Neural cell (in vitro differentiated cells): ENCODE measurements around the gene TENM3. TPM values are rescaled to one million over a fixed set of nuclear protein-coding genes. Genes with fewer than 3 reads are reported as not detected.

Source experiments
- H2AFZ ChIP-seq: fragments of 200-600, 300-800 bp; sonication (generic), shearing (Covaris generic); 2 replicates; pipeline ENCODE4 v1.6.0; 2014; ENCODE audit warnings: low read depth, mild to moderate bottlenecking, antibody characterized with exemption, low read length, moderate library complexity
- H3F3A ChIP-seq: fragments of 200-600 bp; shearing (Covaris generic); 2 replicates; pipeline ENCODE4 v1.6.1; 2016; ENCODE audit warnings: mild to moderate bottlenecking, moderate library complexity, mixed read lengths, antibody characterized with exemption, low read length; ENCODE audit not compliant: insufficient read depth, poor library complexity, severe bottlenecking
- H3K27ac ChIP-seq: fragments of 200-600, 300-800 bp; sonication (generic), shearing (Covaris generic); 2 replicates; pipeline ENCODE4 v1.5.1; 2014; ENCODE audit warnings: mild to moderate bottlenecking, low read length, moderate library complexity
- H3K27me3 ChIP-seq: fragments of 300-800, 200-600 bp; sonication (generic), shearing (Covaris generic); 2 replicates; pipeline ENCODE4 v1.6.0; 2014; ENCODE audit warnings: mild to moderate bottlenecking, low read depth, low read length, moderate library complexity; ENCODE audit not compliant: insufficient read depth
- H3K36me3 ChIP-seq: fragments of 300-800, 200-600 bp; sonication (generic), shearing (Covaris generic); 2 replicates; pipeline ENCODE4 v1.5.1; 2014; ENCODE audit warnings: mild to moderate bottlenecking, antibody characterized with exemption, low read length, moderate library complexity; ENCODE audit not compliant: insufficient read depth
- H3K4me2 ChIP-seq: fragments of 300-800, 200-600 bp; sonication (generic), shearing (Covaris generic); 2 replicates; pipeline ENCODE4 v1.6.0; 2014; ENCODE audit warnings: mild to moderate bottlenecking, low read length
- H3K4me3 ChIP-seq: fragments of 300-800, 200-600 bp; sonication (generic), shearing (Covaris generic); 2 replicates; pipeline ENCODE4 v1.5.1; 2014; ENCODE audit warnings: mild to moderate bottlenecking, low read length, moderate library complexity
- H3K79me2 ChIP-seq: fragments of 200-600 bp; shearing (Covaris generic); replicated peaks from 2 replicates; pipeline ENCODE4 v1.6.0; 2014; ENCODE audit warnings: mild to moderate bottlenecking, low read length, moderate library complexity; ENCODE audit not compliant: insufficient read depth
- H3K9ac ChIP-seq: fragments of 300-800, 200-600 bp; sonication (generic), shearing (Covaris generic); 2 replicates; pipeline ENCODE4 v1.6.1; 2016; ENCODE audit warnings: mild to moderate bottlenecking, low read length, mixed read lengths
- H3K9me2 ChIP-seq: fragments of 200-600 bp; shearing (Covaris generic); 2 replicates; pipeline ENCODE4 v1.6.1; 2016; ENCODE audit warnings: mild to moderate bottlenecking, low read length, mixed read lengths; ENCODE audit not compliant: insufficient read depth
- H3K9me3 ChIP-seq: fragments of 200-600, 300-800 bp; sonication (generic), shearing (Covaris generic); 2 replicates; pipeline ENCODE4 v1.6.1; 2016; ENCODE audit warnings: mild to moderate bottlenecking, mixed run types, low read length, moderate library complexity, mixed read lengths
- H4K20me1 ChIP-seq: fragments of 200-600 bp; shearing (Covaris generic); 2 replicates; pipeline ENCODE4 v1.6.1; 2016; ENCODE audit warnings: mild to moderate bottlenecking, mixed run types; ENCODE audit not compliant: insufficient read depth
- EP300 ChIP-seq: fragments of 450-650 bp; conservative IDR thresholded peaks from 2 replicates; pipeline ENCODE4 v1.6.1; 2014; ENCODE audit warnings: antibody characterized with exemption, mild to moderate bottlenecking, moderate library complexity; ENCODE audit not compliant: poor library complexity, severe bottlenecking
- EZH2 ChIP-seq: fragments of 200-600, 300-800 bp; shearing (Covaris generic), sonication (generic); IDR thresholded peaks from 2 replicates; pipeline ENCODE4 v1.6.1; 2014; ENCODE audit warnings: antibody characterized with exemption, low read length, borderline replicate concordance, mild to moderate bottlenecking; ENCODE audit not compliant: insufficient read depth, poor library complexity, severe bottlenecking
- MXI1 ChIP-seq: fragments of 450-650 bp; conservative IDR thresholded peaks from 2 replicates; pipeline ENCODE4 v1.6.1; 2014; ENCODE audit warnings: antibody characterized with exemption, mild to moderate bottlenecking; ENCODE audit not compliant: poor library complexity, severe bottlenecking
- POLR2AphosphoS5 ChIP-seq: IDR thresholded peaks from 2 replicates; pipeline ENCODE4 v1.6.1; 2012
- RAD21 ChIP-seq: fragments of 450-650 bp; conservative IDR thresholded peaks from 2 replicates; pipeline ENCODE4 v1.6.1; 2014; ENCODE audit warnings: antibody characterized with exemption, mild to moderate bottlenecking, moderate library complexity
- SMC3 ChIP-seq: fragments of 450-650 bp; conservative IDR thresholded peaks from 2 replicates; pipeline ENCODE4 v1.6.1; 2014; ENCODE audit warnings: antibody characterized with exemption, mild to moderate bottlenecking, moderate library complexity; ENCODE audit not compliant: poor library complexity
- TAF1 ChIP-seq: IDR thresholded peaks from 2 replicates; pipeline ENCODE4 v1.6.1; 2012; ENCODE audit warnings: low read depth
- polyA plus RNA-seq: library from polyadenylated mRNA; depleted of rRNA; stranded (reverse); fragments of >200 nt; gene quantifications from 2 replicates; pipeline ENCODE4 v1.2.3, GENCODE V29; 2014
- TF ChIP-seq, protein P1 (sequence below): fragments of 450-650 bp; IDR thresholded peaks from 2 replicates; pipeline ENCODE4 v1.5.1; 2014; ENCODE audit warnings: antibody characterized with exemption, mild to moderate bottlenecking, moderate library complexity; ENCODE audit not compliant: poor library complexity, severe bottlenecking
- TF ChIP-seq, protein P2 (sequence below): IDR thresholded peaks from 2 replicates; pipeline ENCODE4 v1.6.1; 2012; ENCODE audit warnings: borderline replicate concordance

The TENM3 gene
- polyA plus RNA-seq, 1 donor from 2014 or later: 7.3 TPM

DNA sequence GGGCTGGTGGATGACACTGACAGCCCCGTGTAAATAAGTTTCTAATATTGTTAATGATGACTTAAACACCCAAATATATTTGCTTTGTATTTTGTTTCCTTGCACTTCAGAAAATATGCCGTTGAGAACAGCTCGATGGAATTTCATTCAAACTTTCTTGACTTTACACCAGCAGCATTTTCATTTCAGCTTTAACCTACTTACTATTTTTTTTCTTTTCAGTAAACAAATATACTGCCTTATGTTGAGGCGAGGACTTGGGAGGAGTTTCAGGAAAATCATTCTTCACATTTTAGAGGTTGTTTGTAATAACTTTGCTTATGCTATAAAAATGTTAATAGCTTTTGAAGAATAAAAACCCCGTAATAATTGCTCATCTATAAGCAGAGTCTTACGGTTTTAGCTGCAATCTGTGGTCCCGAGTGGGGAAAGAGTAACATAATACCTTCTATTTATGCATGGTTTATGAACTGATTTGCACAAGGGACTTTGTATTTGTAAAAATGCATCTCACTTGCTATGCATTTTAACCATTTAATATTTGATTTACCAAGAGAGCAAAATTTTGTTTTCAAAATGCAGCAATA is 14.1 kb upstream of the TENM3 start:
- Histone ChIP-seq H2AFZ (no peak overlapping the region), H3K79me2 (no peaks in the 10 kb centered on the region), H3K9ac (no peak overlapping the region), H3K27ac (no peak overlapping the region), H3K9me2 (no peaks in the 10 kb centered on the region), H3K36me3 (no peaks in the 10 kb centered on the region), H3F3A (no peaks in the 10 kb centered on the region), H3K4me2 (no peak overlapping the region), H4K20me1 (no peaks in the 10 kb centered on the region), H3K4me3 (no peak overlapping the region), H3K9me3 (no peaks in the 10 kb centered on the region), H3K27me3 (no peaks in the 10 kb centered on the region)
- TF ChIP-seq SMC3 (no peak), EZH2 (no peak), POLR2AphosphoS5 (no peak), TAF1 (no peak), RAD21 (no peak), EP300 (no peak), MXI1 (no peak)
- TF ChIP-seq, protein P1, sequence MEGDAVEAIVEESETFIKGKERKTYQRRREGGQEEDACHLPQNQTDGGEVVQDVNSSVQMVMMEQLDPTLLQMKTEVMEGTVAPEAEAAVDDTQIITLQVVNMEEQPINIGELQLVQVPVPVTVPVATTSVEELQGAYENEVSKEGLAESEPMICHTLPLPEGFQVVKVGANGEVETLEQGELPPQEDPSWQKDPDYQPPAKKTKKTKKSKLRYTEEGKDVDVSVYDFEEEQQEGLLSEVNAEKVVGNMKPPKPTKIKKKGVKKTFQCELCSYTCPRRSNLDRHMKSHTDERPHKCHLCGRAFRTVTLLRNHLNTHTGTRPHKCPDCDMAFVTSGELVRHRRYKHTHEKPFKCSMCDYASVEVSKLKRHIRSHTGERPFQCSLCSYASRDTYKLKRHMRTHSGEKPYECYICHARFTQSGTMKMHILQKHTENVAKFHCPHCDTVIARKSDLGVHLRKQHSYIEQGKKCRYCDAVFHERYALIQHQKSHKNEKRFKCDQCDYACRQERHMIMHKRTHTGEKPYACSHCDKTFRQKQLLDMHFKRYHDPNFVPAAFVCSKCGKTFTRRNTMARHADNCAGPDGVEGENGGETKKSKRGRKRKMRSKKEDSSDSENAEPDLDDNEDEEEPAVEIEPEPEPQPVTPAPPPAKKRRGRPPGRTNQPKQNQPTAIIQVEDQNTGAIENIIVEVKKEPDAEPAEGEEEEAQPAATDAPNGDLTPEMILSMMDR: no peak
- TF ChIP-seq, protein P2, sequence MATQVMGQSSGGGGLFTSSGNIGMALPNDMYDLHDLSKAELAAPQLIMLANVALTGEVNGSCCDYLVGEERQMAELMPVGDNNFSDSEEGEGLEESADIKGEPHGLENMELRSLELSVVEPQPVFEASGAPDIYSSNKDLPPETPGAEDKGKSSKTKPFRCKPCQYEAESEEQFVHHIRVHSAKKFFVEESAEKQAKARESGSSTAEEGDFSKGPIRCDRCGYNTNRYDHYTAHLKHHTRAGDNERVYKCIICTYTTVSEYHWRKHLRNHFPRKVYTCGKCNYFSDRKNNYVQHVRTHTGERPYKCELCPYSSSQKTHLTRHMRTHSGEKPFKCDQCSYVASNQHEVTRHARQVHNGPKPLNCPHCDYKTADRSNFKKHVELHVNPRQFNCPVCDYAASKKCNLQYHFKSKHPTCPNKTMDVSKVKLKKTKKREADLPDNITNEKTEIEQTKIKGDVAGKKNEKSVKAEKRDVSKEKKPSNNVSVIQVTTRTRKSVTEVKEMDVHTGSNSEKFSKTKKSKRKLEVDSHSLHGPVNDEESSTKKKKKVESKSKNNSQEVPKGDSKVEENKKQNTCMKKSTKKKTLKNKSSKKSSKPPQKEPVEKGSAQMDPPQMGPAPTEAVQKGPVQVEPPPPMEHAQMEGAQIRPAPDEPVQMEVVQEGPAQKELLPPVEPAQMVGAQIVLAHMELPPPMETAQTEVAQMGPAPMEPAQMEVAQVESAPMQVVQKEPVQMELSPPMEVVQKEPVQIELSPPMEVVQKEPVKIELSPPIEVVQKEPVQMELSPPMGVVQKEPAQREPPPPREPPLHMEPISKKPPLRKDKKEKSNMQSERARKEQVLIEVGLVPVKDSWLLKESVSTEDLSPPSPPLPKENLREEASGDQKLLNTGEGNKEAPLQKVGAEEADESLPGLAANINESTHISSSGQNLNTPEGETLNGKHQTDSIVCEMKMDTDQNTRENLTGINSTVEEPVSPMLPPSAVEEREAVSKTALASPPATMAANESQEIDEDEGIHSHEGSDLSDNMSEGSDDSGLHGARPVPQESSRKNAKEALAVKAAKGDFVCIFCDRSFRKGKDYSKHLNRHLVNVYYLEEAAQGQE: no peak

- Histone ChIP-seq H3K36me3 (no peaks in the 10 kb centered on the region), H3F3A (no peaks in the 10 kb centered on the region), H3K9ac (no peak overlapping the region), H3K9me3 (no peaks in the 10 kb centered on the region), H3K27me3 (no peaks in the 10 kb centered on the region), H3K9me2 (no peaks in the 10 kb centered on the region), H3K4me3 (no peak overlapping the region), H3K79me2 (no peaks in the 10 kb centered on the region), H3K4me2 (no peak overlapping the region), H4K20me1 (no peaks in the 10 kb centered on the region), H2AFZ (no peak overlapping the region), H3K27ac (no peak overlapping the region)
- TF ChIP-seq POLR2AphosphoS5: no peak
- TF ChIP-seq SMC3: no peak
- no peak for TF ChIP-seq RAD21
- TF ChIP-seq, protein P1: no peak
- no peak for TF ChIP-seq TAF1
Observed at GRCh38 chr4:182230256-182230655, 12.9 kb upstream of the TENM3 start.
